Thyroid gland (tissue), 4 donors: ENCODE data around the gene TESK2.

Source experiments
- POLR2A ChIP-seq, 2 donors: fragments of 450-650 bp; IDR thresholded peaks; one replicate each; pipeline ENCODE4 v1.6.1; 2017; ENCODE audit warnings: antibody characterized with exemption in 2 of 2, mild to moderate bottlenecking in 2 of 2, moderate library complexity in 1 of 2
- TF ChIP-seq, protein P1 (sequence below), 6 experiments: fragments of 200-600 bp in 3 of 6; fragments of 450-650 bp in 3 of 6; sonication (generic) in 3 of 6; IDR thresholded peaks; one replicate each; pipeline ENCODE4 v1.5.1; 2016 to 2019; ENCODE audit warnings: antibody characterized with exemption in 6 of 6, mild to moderate bottlenecking in 2 of 6, inconsistent platforms in 1 of 6, moderate library complexity in 1 of 6

GRCh38 chr1:45346473-45346872 is 144.5 kb downstream of the TESK2 start:
- TF ChIP-seq, protein P1, sequence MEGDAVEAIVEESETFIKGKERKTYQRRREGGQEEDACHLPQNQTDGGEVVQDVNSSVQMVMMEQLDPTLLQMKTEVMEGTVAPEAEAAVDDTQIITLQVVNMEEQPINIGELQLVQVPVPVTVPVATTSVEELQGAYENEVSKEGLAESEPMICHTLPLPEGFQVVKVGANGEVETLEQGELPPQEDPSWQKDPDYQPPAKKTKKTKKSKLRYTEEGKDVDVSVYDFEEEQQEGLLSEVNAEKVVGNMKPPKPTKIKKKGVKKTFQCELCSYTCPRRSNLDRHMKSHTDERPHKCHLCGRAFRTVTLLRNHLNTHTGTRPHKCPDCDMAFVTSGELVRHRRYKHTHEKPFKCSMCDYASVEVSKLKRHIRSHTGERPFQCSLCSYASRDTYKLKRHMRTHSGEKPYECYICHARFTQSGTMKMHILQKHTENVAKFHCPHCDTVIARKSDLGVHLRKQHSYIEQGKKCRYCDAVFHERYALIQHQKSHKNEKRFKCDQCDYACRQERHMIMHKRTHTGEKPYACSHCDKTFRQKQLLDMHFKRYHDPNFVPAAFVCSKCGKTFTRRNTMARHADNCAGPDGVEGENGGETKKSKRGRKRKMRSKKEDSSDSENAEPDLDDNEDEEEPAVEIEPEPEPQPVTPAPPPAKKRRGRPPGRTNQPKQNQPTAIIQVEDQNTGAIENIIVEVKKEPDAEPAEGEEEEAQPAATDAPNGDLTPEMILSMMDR (IDR thresholded peaks at IDR 0.05), result no peak
- TF ChIP-seq POLR2A (IDR thresholded peaks at IDR 0.05), result no peak
